ENCODE results near the gene DLL1. TPM values are rescaled to one million over a fixed set of nuclear protein-coding genes. Genes with fewer than 3 reads are reported as not detected.

Gene DLL1
- total RNA-seq, 3 donors from 2014 or later, result 3.8 to 26.9 (median 12.3) TPM

- H3K9me3 ChIP-seq, result no peaks in the 10 kb centered on the region
- H3K27ac ChIP-seq, result no peak overlapping the region
- no peaks in the 10 kb centered on the region for H3K27me3 ChIP-seq
- intact Hi-C loops (cut with DNase I; ENCODE audit: low total_unique reads), result no loop called here
- H3K4me3 ChIP-seq, result peak overlapping the region in 1 of 3 donors; percentile 31
- no peak for DNase-seq (ENCODE audit: low spot score in 2 of 2)
- H3K36me3 ChIP-seq, result no peaks in the 10 kb centered on the region
- TF ChIP-seq POLR2A (IDR thresholded peaks at IDR 0.05), result no peak
- TF ChIP-seq, protein P1, sequence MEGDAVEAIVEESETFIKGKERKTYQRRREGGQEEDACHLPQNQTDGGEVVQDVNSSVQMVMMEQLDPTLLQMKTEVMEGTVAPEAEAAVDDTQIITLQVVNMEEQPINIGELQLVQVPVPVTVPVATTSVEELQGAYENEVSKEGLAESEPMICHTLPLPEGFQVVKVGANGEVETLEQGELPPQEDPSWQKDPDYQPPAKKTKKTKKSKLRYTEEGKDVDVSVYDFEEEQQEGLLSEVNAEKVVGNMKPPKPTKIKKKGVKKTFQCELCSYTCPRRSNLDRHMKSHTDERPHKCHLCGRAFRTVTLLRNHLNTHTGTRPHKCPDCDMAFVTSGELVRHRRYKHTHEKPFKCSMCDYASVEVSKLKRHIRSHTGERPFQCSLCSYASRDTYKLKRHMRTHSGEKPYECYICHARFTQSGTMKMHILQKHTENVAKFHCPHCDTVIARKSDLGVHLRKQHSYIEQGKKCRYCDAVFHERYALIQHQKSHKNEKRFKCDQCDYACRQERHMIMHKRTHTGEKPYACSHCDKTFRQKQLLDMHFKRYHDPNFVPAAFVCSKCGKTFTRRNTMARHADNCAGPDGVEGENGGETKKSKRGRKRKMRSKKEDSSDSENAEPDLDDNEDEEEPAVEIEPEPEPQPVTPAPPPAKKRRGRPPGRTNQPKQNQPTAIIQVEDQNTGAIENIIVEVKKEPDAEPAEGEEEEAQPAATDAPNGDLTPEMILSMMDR (IDR thresholded peaks at IDR 0.05), result no peak
- no peak for TF ChIP-seq POLR2AphosphoS5 (IDR thresholded peaks at IDR 0.05)
- H3K4me1 ChIP-seq, result no peaks in the 10 kb centered on the region
Observed at GRCh38 chr6:170271771-170272314, 19.0 kb downstream of the DLL1 start.

DNA sequence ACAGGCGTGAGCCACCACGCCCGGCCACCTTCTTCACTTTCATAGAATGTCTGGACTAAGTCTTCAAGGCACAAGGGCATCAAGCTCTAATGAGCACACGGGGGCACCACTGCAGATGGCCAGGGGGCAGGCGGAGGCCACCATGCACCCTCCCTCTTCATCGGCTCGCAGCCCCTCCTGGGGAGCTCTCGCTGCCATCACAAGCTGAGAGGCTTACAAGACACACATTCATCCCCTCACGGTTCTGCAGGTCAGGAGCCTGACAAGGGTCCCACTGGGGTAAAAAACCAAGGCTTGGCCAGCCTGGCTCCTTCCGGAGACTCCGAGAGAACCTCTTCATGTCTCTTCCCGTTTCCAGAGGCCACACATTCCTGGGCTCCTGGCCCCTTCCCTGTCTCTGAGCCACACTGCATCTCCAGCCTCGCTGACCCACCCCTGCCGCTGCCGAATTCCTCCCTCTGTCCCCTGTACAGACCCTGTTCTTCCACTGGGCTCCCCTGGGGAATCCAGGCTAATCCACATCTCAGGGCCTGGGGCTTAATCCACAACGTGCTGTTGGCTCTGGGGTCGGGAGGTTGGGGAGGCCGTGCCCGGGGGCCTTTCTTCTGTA, 19.8 kb downstream of the DLL1 start:
- intact Hi-C loops (cut with DNase I; ENCODE audit: low total_unique reads), result no loop called here

DNA sequence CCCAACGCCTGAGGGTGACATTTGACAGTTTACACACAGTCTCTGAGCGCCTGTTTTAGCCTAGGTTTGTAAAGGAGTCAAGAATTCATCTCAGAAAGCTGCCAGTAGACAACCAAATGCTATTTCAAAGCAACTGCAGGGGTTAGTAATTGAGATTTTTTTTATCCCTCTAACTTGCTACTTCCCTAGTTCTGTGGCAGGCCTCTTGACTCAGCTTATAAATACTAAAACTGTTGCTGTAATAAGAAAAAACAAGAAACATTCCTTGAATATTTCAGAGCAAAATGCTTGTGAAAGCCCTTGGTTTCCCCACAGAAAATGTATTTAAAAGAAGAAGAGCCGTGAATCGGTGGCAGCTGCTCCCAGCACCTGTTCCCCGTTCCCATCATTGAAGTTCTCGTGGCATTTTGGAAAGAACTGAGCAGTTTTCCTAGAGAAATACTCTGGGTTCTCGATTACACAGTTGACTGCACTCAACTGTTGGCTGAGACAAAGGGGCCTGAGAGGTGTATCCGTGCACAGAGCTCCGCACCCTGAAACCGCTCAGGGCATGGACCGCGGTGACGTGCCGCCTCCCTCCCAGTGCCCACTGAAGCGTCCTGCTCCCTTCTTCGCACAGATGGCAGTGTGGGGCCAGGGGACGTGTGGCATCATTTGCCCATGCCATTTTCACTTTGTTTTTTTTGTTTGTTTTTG, 20.9 kb downstream of the DLL1 start:
- no peak overlapping the region for H3K4me3 ChIP-seq
- no peaks in the 10 kb centered on the region for H3K36me3 ChIP-seq
- no peaks in the 10 kb centered on the region for H3K9me3 ChIP-seq
- TF ChIP-seq, protein P1 (IDR thresholded peaks at IDR 0.05), result no peak
- TF ChIP-seq POLR2AphosphoS5 (IDR thresholded peaks at IDR 0.05) (no peak), POLR2A (IDR thresholded peaks at IDR 0.05) (no peak)
- no peak for DNase-seq (ENCODE audit: low spot score in 2 of 2)
- no peaks in the 10 kb centered on the region for H3K27me3 ChIP-seq
- intact Hi-C loops (cut with DNase I; ENCODE audit: low total_unique reads), result no loop called here
- H3K27ac ChIP-seq, result no peak overlapping the region
- no peaks in the 10 kb centered on the region for H3K4me1 ChIP-seq

More for the DNA sequence above, 19.8 kb downstream of the DLL1 start:
- Histone ChIP-seq H3K36me3 (no peaks in the 10 kb centered on the region), H3K4me3 (no peak overlapping the region), H3K27me3 (no peaks in the 10 kb centered on the region), H3K9me3 (no peaks in the 10 kb centered on the region), H3K4me1 (no peaks in the 10 kb centered on the region), H3K27ac (no peak overlapping the region)
- no peak for DNase-seq (ENCODE audit: low spot score in 2 of 2)
- TF ChIP-seq POLR2A (IDR thresholded peaks at IDR 0.05) (no peak), POLR2AphosphoS5 (IDR thresholded peaks at IDR 0.05) (no peak)
- TF ChIP-seq, protein P1 (IDR thresholded peaks at IDR 0.05), result no peak

DNA sequence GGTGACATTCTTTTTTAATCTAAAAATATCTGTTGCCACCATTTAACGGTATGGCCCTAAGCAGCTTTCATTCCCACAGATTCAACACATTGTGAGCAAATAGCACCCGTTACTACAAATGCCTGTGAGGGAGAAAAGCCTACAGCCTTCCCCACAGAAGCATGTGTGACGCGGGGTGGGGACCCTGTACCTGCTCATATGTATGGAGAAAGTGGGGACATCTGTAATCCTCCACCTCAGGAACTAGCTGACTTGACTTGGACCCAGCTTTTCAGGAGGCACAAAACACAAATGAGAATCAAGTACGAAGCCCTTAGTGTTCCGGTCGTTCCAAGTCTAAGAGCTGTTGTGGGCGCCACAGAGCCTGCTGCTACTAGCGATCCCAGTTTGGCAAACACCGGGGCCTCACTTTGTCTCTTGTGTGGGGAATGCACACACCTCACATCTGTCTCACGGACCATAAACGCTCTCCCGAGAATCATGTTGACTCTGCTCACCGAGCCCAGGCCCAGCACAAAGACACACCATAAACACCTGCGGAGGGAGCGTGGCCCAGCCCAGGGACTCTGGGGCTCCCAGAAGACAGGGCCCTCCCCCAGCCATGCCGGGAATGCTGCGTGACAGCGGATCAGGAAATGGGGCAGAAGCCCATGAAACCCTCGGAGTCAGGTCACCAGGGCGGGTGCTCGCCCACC, 21.6 kb downstream of the DLL1 start:
- intact Hi-C loops (cut with DNase I; ENCODE audit: low total_unique reads), result no loop called here
- no peak for DNase-seq (ENCODE audit: low spot score in 2 of 2)
- no peaks in the 10 kb centered on the region for H3K9me3 ChIP-seq
- H3K27me3 ChIP-seq, result no peaks in the 10 kb centered on the region
- TF ChIP-seq POLR2A (IDR thresholded peaks at IDR 0.05) (no peak), POLR2AphosphoS5 (IDR thresholded peaks at IDR 0.05) (no peak)
- TF ChIP-seq, protein P1 (IDR thresholded peaks at IDR 0.05), result no peak
- H3K36me3 ChIP-seq, result no peaks in the 10 kb centered on the region
- no peak overlapping the region for H3K27ac ChIP-seq
- H3K4me3 ChIP-seq, result no peak overlapping the region
- H3K4me1 ChIP-seq, result no peaks in the 10 kb centered on the region

Data from breast epithelium (tissue), 4 donors.